NCI-H146 treated with DMSO at 0.1 percent for 48 hours (cell line): ENCODE data around the gene IARS2.
"Not testable (repeated sequence)": the region's sequence is repeated elsewhere in the genome, so short reads cannot be mapped to it uniquely, and the experiment has no call there.

Experiments
- DNase-seq: peaks from one replicate; lab custom pipeline; 2025; ENCODE audit not compliant: unreplicated experiment; lab: John Stamatoyannopoulos, UW

The IARS2 gene

DNA sequence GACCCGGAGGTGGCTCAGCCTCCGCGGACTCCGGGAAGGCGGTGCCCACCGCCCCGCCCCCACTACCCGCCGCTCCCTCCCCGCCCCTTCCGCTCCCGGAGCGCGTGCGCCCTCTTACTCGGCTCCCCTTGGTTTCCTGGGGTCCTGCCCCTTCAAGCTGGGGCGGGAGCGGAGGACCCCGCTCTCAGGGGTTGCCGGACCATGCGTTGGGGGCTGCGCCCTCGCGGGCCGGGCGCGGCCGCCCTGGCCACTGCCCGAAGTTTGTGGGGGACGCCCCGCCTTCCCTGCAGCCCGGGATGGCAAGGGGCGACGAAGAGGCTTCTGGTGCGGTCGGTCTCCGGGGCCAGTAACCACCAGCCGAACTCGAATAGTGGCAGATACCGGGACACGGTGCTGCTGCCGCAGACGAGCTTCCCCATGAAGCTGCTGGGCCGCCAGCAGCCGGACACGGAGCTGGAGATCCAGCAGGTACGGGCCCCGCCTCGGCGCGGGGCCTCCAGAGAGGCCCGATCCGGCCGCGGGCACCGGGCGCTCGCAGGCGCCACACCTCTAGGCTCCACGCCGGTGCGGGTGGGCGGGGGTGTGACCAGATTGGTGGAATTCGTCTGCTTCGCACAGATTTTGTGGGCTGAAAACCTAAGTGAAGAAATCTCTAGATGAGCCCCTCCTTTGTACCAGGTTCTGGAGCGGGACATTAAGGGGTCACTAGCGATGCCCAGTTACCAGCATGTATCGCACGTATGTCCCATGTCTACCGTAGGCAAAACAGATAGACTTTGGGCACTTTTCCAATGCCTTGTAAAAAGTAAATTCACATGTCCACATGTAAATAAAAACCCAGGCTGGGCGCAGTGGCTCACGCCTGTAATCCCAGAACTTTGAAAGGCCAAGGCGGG, at the start of gene IARS2:
Gene IARS2, plus strand, starts transcription at position 117 of the 896 bp plus-strand sequence. Its CDS starts 85 bp downstream, at position 202.
- peak; percentile 92 for DNase-seq

DNA sequence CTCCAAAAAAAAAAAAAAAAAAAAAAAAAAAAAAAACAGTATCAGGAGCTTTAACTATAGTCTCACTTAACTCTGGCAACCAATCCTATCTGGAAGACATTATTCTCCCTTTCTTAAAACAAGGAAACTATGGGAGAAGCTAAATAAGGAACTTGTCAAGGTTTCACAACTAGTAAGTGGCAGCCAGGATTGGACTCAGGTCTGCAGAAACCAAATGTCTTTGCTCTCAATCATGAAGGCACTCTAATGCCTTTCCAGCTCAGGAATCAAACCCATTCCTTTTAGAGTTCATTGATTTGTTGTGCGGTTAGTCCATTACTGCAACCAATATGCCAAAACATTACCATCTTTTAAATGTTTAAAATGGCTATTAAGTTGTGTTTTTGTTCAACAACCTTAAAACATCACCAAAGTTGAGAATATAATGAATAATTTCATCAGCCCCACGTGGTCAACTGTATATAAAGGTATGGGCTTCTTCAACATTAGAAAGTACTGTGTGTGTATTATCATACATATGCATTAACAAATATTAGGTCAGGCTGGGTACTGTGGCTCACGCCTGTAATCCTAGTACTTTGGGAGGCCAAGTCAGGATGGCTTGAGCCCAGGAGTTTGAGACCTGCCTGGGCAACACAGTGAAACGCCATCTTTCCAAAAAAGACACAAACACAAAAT, 49.1 kb upstream of the IARS2 start:
- DNase-seq = no peak

DNA sequence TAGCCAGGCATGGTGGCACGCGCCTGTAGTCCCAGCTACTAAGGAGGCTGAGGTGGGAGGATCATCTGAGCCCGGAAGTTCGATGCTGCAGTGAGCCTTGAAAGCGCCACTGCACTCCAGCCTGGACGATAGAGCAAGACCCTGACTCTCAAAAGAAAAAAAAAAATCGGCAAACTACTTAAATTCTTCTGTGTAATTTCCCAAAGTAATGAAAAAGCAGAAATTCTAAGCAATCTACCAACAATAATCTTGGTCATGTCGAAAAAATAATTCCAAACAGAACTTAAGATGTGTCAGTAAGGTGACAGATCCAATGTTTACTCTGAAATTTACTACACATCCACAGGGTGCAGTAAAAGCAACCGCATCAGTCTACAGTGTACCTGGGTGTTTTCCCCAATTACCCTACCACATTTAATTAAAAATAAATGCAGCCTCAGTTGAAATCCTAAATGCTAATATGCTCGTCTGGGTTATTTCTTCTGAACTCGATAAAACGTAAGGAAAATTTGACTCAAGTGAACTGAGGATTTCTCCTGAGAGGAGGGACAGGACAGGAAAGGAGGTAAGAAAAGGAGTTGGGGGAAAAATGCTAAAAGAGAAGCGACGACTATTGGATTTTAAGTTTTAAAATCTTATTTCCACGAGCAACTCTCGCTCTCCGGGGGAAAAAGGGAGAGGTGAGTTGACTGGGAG, 48.4 kb upstream of the IARS2 start:
- DNase-seq = no peak

DNA sequence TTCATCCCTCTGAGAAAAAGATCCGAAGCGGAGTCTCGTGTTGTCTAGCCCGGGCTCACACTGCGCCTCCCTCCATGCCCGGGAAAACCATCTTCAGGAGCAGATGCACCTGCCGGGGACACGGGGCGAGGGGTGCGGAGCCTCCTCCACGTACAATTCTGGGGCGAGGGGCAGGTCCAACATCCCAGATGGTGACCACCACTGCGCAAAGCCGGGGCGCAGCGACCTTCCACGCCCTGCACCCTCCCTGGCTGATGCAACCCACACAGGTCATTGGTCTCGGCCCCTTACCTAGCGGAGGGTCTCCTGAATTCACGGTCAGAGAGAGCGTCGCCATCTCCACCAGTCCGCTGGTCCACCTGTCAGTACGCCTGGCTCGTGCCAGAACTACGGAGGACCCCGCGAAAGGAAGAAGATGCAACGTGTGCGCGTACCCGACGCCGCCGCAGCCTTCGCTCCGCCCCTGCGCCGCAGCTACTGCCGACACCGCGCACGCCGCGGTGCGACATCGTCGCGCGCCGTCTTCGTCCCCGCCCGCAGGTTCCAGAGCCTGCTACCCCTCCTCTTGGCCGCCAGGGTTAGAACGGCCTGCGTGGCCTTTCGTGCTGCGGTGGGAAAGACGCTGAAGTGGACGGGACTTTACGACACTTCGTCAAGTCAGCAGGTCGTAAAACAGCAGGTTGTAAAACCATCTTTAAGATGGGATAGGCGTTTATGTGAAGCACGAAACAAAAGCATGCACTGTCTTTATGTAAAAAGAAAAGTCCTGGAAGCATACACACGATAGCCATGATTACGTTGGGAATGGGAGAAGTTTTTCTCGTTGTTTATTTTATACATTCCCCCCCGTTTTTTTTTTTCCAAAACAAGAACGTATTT, 47.6 kb upstream of the IARS2 start, which contains the start of gene EPRS1:
Gene EPRS1, minus strand, starts transcription at position 454 of the 879 bp plus-strand sequence. Its CDS starts 117 bp downstream, at position 337.
- peak; percentile 92 for DNase-seq

DNA sequence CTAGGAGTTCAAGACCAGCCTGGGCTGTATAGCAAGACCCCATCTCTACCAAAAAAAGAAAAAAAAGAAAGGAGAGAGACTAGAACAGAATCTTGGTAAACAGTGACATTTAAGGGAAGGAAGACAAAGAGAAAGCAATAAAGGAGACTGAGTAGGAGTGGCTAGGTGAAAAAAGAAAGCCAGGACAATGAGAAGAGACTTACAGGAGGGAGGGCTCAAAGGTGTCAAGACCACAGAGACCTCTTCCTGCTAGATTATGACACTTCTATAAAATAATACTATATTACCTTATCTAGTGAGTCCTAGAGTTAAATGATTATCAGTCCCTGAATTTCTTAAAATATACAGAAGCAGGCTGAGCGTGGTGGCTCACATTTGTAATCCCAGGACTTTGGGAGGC, 37.6 kb upstream of the IARS2 start:
- no peak for DNase-seq

DNA sequence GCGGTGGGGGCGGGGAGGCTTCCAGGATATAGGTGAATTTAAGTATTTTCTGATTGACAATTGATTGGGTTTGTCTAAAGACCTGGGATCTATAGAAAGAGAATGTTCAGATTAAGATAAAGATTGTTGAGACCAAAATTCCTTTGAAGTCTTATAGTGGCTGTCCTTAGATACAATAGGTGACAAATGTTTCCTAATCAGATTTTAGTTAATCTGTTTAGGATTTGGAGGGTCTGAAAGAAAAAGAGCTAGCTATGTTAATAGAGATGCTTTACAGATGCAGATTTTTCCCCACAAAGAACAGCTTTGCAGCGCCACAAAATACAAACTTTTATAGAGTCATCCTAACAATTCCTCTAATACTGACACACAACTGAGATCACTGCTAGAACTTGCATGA, 33.1 kb upstream of the IARS2 start:
- no peak for DNase-seq

DNA sequence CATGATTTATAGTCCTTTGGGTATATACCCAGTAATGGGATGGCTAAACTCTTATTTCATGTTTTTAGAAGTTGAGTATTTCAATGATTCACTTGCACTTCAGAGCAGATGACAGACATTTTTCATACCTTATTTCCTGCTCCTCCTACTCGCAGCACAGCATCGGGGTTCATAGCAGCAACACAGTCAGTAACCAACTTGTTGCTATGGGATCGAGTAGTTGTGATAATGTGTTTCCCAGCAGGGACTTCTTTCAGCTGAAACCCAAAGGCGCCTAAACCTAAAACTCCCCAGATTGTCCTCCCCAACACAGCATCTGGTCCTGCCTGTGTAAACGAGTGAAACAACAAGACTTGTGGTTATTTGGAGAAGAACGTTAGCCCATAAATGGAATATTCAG, 31.3 kb upstream of the IARS2 start:
- DNase-seq = no peak

DNA sequence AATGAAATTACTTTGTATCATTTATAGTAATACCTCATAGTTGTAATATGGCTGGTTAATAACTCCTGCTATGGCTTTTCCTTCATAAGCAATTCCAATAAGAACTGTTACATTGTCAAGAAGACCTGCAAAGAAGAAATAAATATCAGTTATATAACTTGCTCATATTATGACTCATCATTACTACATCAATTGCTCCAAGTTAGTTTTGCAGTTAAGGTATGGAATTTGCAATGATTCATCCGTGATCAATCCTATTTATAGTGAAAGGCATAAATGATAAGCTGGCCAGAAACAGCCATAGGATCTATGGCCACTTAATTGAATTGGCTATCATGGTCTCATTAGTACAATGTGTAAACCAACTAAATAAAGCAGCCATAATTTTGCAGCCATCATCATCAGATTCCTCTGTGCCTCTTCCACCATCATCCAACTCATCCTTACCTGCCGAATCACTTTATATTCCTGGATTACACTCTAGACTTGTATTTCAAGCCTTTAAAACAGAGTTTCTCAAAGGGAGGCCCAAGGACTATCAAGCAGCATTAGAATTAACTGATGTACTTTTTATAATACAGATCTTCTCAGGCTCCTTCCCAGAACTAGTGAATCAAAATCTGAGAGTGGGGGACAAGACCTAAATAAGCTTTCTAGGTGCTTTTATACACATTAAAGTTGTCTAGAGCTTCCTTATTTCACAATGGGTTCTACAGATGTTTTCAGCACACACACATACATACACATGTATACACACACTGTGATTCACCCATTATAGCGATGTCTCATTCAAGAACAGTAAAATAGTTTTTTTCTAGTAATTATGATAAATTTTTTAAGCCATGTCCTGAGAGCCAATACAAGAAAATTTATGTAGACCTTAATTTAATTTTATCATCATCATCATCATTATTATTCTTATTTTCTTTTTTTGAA, 26.4 kb upstream of the IARS2 start:
- DNase-seq = no peak

DNA sequence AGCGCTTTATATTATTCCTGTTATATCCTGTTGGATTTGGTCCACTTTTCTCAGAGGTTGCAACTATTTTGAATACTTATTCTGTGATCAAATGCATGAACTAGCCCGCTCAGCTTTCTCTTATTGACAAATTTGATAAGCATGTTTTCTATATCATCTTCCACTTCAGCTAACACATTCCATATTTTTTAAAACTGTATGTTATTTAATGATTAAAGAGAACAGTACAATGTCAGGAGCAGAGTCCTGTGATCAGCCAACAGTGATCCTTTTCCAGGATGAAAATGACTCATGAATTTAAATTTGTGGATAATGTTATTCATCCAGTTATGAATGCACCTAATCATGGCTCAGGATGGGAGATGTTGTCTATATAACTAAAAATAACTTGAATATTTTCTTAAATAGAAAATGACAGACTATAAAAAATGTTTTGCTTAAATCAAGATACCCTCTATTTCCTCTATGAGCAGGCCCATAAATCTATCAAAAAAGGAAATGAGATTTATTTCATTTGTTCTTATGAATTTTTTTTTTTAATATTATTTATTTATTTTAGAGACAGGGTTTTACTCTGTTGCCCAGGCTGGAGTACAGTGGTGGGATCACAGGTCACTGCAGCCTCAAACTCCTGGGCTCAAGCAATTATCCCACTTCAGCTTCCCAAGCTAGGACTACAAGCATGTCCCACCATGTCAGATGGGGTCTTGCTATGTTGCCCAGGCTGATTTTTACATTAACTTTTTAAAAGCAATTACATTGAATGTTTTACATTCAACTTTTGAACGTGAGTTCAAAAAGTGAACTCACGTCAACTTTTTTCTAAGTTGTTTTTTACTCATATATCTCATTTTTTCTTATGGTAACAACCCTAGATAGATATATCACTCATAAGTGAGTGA, 16.8 kb upstream of the IARS2 start:
- no peak for DNase-seq

DNA sequence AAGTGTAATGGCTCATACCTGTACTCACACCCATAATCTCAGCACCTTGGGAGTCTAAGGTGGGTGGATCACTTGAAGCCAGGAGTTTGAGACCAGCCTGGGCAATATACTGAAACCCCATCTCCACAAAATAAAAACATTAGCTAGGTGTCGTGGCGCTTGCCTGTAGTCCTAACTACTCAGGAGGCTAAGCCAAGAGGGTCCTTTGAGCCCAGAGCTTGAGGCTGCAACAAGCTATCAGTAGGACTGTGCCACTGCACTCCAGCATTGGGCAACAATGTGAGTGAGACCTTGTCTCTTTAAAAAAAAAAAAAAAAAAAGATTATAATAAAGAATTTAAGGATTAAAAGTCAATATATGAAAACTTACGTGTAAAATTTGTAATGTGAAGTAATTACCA, 16.0 kb upstream of the IARS2 start:
- no peak for DNase-seq

DNA sequence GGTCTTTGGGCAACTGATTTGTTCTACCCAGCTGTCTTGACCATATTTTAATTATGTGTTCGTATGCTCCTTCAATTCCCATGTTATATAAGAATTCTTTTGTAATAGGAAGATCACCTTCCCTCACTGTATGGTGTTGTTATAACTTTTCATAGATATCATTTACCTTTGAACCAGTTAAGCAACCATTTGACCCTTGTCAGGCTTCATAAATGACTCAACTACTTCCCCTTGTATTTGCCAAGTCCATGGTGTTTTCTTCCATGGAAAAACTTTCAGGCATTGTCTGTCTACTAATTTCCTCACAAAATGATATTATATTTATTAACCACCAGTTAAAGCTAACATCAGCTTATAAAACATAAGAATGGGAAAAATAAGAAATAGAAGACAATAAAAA, 9.5 kb upstream of the IARS2 start:
- no peak for DNase-seq

DNA sequence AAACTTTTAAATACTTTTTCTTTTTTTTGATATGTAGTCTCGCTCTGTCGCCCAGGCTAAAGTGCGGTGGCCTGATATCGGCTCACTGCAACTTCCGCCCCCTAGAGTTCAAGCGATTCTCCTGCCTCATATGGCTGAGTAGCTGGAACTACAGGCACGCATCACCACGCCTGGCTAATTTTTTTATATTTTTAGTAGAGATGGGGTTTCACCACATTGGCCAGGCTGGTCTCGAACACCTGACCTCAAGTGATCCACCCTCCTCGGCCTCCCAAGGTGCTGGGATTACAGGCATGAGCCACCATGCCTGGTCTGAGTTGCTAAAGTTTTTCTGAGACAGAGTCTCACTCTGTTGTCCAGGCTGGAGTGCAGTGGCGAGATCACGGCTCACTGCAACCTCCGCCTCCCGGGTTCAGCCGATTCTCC, 7.7 kb upstream of the IARS2 start:
- not testable (repeated sequence) for DNase-seq

DNA sequence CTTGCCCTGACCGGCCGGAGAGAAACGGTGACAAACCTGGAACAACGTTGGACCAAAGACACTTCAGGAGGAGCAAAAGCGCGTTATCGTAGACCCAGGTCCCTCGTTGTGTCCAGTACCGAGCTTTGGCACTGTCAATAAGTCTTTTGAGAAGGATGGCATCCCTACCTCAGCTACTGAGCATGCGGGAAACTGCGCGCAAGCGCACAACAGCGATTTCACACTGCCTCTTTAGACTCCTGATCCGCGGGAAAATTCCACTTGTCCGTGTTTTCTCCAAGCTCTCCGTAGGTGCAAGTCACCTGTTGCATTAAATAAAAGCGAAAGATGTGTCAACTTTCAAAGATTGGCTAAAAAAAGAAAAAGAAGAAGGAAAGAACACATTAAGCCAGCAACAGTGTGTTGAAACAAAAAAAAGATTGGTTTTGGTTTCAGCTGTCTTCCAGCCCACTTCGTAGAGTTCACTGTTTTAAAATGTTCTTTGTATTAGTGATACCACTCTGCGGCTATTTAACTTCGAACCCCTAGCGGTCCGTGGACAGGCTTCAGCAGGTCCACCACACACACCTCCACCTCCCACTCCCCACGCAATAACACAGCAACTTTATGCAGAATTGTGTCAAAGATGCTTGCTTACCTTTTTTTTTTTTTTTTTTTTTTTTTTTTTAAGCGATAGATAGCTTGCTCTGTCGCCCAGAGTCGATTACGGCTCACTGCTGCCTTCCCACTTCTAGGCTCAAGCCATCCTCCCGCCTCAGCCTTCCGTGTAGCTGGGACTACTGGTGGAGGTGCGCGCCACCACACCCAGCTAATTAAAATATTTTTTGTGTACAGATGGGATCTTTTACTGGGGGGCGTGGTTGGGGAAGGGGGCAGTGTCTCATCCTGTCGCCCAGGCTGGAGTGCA, 4.0 kb upstream of the IARS2 start, which contains the start of gene BPNT1:
Gene BPNT1, minus strand, starts transcription at position 139 of the 907 bp plus-strand sequence. CDS start 9,942 bp downstream, outside the sequence.
- DNase-seq = peak; percentile 90

DNA sequence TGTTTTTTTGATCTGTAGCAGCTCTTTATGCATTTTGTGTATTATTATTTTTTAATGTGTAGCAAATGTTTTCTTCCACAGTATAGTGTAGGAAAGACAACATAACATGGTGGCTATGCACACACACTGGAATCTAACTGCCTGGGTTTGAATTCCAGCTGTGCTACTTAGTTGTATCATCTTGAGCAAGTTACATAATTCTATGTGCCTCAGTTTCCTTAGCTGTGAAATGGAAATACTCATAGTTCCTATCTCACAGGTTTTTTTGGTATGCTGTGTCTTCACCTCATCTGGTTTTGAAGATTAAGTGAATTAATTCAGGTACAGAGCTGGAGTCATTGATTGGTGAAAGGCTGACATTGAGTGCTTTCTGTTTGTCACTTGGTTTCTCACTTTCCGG, 1.2 kb upstream of the IARS2 start:
- no peak for DNase-seq

DNA sequence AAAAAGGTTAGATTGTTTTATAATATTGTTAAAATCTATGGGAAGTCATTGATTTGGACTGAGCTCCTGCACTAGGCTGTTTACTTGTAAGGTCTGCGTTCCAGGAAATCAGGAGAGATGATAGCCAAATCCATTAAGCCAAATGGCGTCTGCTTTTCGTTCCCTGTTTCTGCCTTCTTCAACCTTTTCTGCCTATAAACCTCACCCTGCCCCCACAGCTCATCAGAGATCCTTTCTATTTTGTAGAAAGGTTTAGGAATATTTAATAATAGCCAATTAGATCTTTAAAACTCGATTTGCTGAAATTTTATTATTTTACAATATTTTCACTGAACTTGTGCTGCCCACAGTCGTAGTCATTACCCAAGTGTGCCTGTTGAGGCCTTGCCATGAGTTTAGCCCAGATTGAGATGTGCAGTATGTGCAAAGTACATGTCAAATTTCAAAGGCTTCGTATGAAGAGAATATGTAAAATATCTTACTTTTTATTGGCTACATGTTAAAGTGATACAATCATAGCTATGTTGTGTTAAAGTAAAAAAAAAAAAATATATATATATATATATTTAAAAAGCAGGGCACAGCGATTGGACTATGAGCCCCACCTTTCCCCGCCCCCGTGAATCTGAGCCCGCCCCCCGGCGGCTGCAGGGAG, 444 bp upstream of the IARS2 start:
- peak; percentile 92 for DNase-seq

DNA sequence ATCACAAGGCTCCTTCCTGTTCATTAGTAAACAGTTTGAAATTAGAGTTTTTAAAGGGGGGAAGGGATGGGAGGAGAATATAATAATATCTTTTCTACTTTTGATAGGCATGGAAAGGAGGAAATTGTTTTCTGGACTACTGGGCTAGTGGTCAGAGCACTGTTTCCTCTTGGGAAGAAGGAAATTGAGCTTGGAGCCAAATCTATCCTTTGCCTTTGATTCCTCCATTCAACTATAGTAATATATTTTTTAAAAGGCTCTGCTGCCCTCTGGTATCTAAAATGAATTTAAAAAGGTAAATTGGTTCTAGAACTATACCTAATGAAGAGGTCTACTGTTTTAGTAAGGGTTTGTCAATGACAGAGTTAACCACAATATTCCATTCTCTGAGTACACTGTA, 5.9 kb downstream of the IARS2 start:
- no peak for DNase-seq

DNA sequence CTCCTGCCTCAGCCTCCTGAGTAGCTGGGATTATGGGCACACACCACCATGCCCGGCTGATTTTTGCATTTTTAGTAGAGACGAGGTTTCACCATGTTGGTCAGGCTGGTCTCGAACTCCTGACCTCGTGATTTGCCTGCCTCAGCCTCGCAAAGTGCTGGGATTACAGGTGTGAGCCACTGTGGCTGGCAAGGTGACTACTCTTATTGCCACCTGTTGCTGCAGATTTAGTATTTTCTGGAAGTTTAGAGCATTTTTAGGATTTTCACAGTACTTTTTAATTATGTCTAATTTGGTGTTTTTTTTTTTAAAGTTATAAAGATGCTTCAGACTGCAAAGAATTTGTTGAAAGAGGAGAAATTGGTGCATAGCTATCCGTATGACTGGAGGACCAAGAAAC, 16.5 kb downstream of the IARS2 start:
- DNase-seq = not testable (repeated sequence)
